H1 (cell line): ENCODE data around the gene DAPK3. TPM values are rescaled to one million over a fixed set of nuclear protein-coding genes. Genes with fewer than 3 reads are reported as not detected.
A peak's percentile ranks its signal among the peaks of the same experiment; 100 is the strongest.

Experiments used
- CTCF ChIA-PET: fragments of 300-600 bp; sonication (Branson Sonifier 250); formaldehyde crosslinking; loops from one replicate; lab custom pipeline; 2021; ENCODE audit not compliant: partially characterized antibody; lab: Charles Lee
- POLR2A ChIA-PET: fragments of 300-600 bp; sonication (Branson Sonifier 250); formaldehyde crosslinking; loops from one replicate; lab custom pipeline; 2021; ENCODE audit warnings: inconsistent platforms; ENCODE audit not compliant: partially characterized antibody; lab: Charles Lee
- DNase-seq, 2 experiments: peaks; one replicate each; pipeline versions ENCODE4 v3.0.0 to v3.0.0-alpha.2; 2010 to 2022; ENCODE audit warnings: low spot score in 2 of 2, low read depth in 1 of 2, mixed read lengths in 1 of 2
- FAIRE-seq: peaks from 2 replicates; lab custom pipeline; 2011; peaks lifted over from hg19 to GRCh38; lab: Jason Lieb, UNC
- H2AFZ ChIP-seq: 2 replicates; pipeline ENCODE4 v1.8.1; 2012; ENCODE audit warnings: low read length, inconsistent platforms
- H2AK5ac ChIP-seq: 2 replicates; pipeline ENCODE4 v1.6.1; 2013; ENCODE audit warnings: low read depth, low read length
- H2BK120ac ChIP-seq: replicated peaks from 2 replicates; pipeline ENCODE3; 2013; ENCODE audit warnings: low read depth, low read length, inconsistent platforms
- H2BK12ac ChIP-seq: 2 replicates; pipeline ENCODE4 v1.6.1; 2013; ENCODE audit warnings: low read depth, low read length
- H2BK15ac ChIP-seq: 2 replicates; pipeline ENCODE4 v1.6.1; 2013; ENCODE audit warnings: low read length
- H2BK20ac ChIP-seq: 2 replicates; pipeline ENCODE4 v1.6.1; 2013; ENCODE audit warnings: low read length
- H2BK5ac ChIP-seq: 2 replicates; pipeline ENCODE4 v1.6.1; 2013; ENCODE audit warnings: low read depth, low read length
- H3K14ac ChIP-seq: 2 replicates; pipeline ENCODE4 v1.6.1; 2013; ENCODE audit warnings: inconsistent platforms; ENCODE audit not compliant: insufficient read length
- H3K18ac ChIP-seq: 2 replicates; pipeline ENCODE4 v1.6.1; 2013; ENCODE audit warnings: low read length; ENCODE audit errors: extremely low read depth
- H3K23ac ChIP-seq: 2 replicates; pipeline ENCODE4 v1.6.1; 2013; ENCODE audit warnings: inconsistent platforms; ENCODE audit not compliant: insufficient read length
- H3K23me2 ChIP-seq: 2 replicates; pipeline ENCODE4 v1.6.1; 2013; ENCODE audit warnings: low read depth, low read length
- H3K27ac ChIP-seq: 2 replicates; pipeline ENCODE4 v1.6.1; 2011; ENCODE audit warnings: low read depth, low read length, inconsistent platforms
- H3K27me3 ChIP-seq, 4 experiments: replicated peaks in 1 of 4; 1 replicate in 1 of 4; 2 replicates in 3 of 4; pipeline versions ENCODE4 v1.6.1 to v1.8.1; 2011 to 2013; ENCODE audit warnings: low read length in 3 of 4, mild to moderate bottlenecking in 3 of 4, inconsistent platforms in 2 of 4, mixed read lengths in 2 of 4, moderate library complexity in 1 of 4; ENCODE audit not compliant: control insufficient read depth in 3 of 4, insufficient read depth in 3 of 4; ENCODE audit errors: extremely low read depth in 1 of 4
- H3K36me3 ChIP-seq, 4 experiments: 2 replicates each; pipeline versions ENCODE4 v1.6.1 to v1.8.1; 2011 to 2013; ENCODE audit warnings: mild to moderate bottlenecking in 4 of 4, low read length in 3 of 4, moderate library complexity in 2 of 4, control low read depth in 1 of 4, inconsistent platforms in 1 of 4; ENCODE audit not compliant: insufficient read depth in 4 of 4, control insufficient read depth in 2 of 4
- H3K4ac ChIP-seq: replicated peaks from 2 replicates; pipeline ENCODE3; 2013; ENCODE audit warnings: low read length, low read depth, mixed read lengths, inconsistent platforms; ENCODE audit not compliant: insufficient read length
- H3K4me1 ChIP-seq, 4 experiments: replicated peaks in 1 of 4; 1 replicate in 1 of 4; 2 replicates in 3 of 4; pipeline versions ENCODE4 v1.6.1 to v1.8.1; 2011 to 2013; ENCODE audit warnings: low read length in 3 of 4, inconsistent platforms in 2 of 4, mixed read lengths in 1 of 4; ENCODE audit not compliant: insufficient read depth in 4 of 4, control insufficient read depth in 3 of 4
- H3K4me2 ChIP-seq, 2 experiments: 2 replicates each; pipeline versions ENCODE4 v1.6.1 to v1.8.1; 2011 to 2013; ENCODE audit warnings: low read depth in 2 of 2, low read length in 2 of 2, control low read depth in 1 of 2, inconsistent platforms in 1 of 2, mild to moderate bottlenecking in 1 of 2; ENCODE audit not compliant: insufficient read depth in 1 of 2
- H3K4me3 ChIP-seq, 4 experiments: fragments of 200-600, 300-600 bp in 1 of 4; sonication (generic), shearing (Covaris generic), sonication (Bioruptor Twin) in 1 of 4; 2 replicates each; pipeline versions ENCODE4 v1.5.1 to v1.8.1; 2011 to 2016; ENCODE audit warnings: low read length in 4 of 4, low read depth in 3 of 4, control low read depth in 2 of 4, inconsistent platforms in 2 of 4, mild to moderate bottlenecking in 2 of 4, mixed read lengths in 1 of 4, moderate library complexity in 1 of 4; ENCODE audit not compliant: insufficient read depth in 2 of 4; ENCODE audit errors: extremely low read depth in 1 of 4
- H3K56ac ChIP-seq: replicated peaks from 2 replicates; pipeline ENCODE3; 2013; ENCODE audit warnings: low read depth, mild to moderate bottlenecking, mixed read lengths, low read length, inconsistent platforms; ENCODE audit not compliant: insufficient read length
- H3K79me1 ChIP-seq: 2 replicates; pipeline ENCODE4 v1.6.1; 2013; ENCODE audit warnings: low read depth, low read length, control low read depth
- H3K79me2 ChIP-seq, 2 experiments: 2 replicates each; pipeline versions ENCODE4 v1.6.1 to v1.8.1; 2012 to 2013; ENCODE audit warnings: low read length in 2 of 2, mild to moderate bottlenecking in 2 of 2, inconsistent platforms in 1 of 2; ENCODE audit not compliant: insufficient read depth in 2 of 2, control insufficient read depth in 1 of 2
- H3K9ac ChIP-seq, 4 experiments: replicated peaks in 1 of 4; 1 replicate in 1 of 4; 2 replicates in 3 of 4; pipeline versions ENCODE4 v1.6.1 to v1.8.1; 2011 to 2013; ENCODE audit warnings: low read depth in 3 of 4, low read length in 3 of 4, control low read depth in 2 of 4, mild to moderate bottlenecking in 2 of 4, moderate library complexity in 2 of 4, inconsistent platforms in 1 of 4; ENCODE audit errors: extremely low read depth in 1 of 4
- H3K9me3 ChIP-seq, 2 experiments: 2 replicates each; pipeline versions ENCODE4 v1.6.1 to v1.8.1; 2012 to 2013; ENCODE audit warnings: mild to moderate bottlenecking in 2 of 2, moderate library complexity in 2 of 2, control low read depth in 1 of 2, inconsistent platforms in 1 of 2, low read depth in 1 of 2, low read length in 1 of 2, mixed read lengths in 1 of 2; ENCODE audit not compliant: insufficient read depth in 2 of 2
- H4K20me1 ChIP-seq, 2 experiments: replicated peaks in 1 of 2; 2 replicates each; pipeline versions ENCODE3 to v1.8.1; 2011 to 2013; ENCODE audit warnings: inconsistent platforms in 2 of 2, low read length in 2 of 2, mild to moderate bottlenecking in 1 of 2; ENCODE audit not compliant: insufficient read depth in 2 of 2, control insufficient read depth in 1 of 2
- H4K5ac ChIP-seq: 2 replicates; pipeline ENCODE4 v1.6.1; 2013; ENCODE audit warnings: low read length, low read depth, mixed read lengths, inconsistent platforms; ENCODE audit not compliant: insufficient read length
- H4K8ac ChIP-seq: 2 replicates; pipeline ENCODE4 v1.8.0; 2013; ENCODE audit warnings: mild to moderate bottlenecking, moderate library complexity, low read length, inconsistent platforms; ENCODE audit not compliant: insufficient read depth; ENCODE audit errors: extremely low read depth
- H4K91ac ChIP-seq: replicated peaks from 2 replicates; pipeline ENCODE3; 2013; ENCODE audit warnings: low read length, mixed read lengths, inconsistent platforms; ENCODE audit not compliant: insufficient read length
- CHD2 ChIP-seq: IDR thresholded peaks from 2 replicates; pipeline ENCODE4 v1.6.1; 2012; ENCODE audit warnings: low read length, improper control_type of control experiment
- CREB1 ChIP-seq: IDR thresholded peaks from 2 replicates; pipeline ENCODE4 v1.6.1; 2012; ENCODE audit warnings: inconsistent platforms
- NRF1 ChIP-seq: IDR thresholded peaks from 2 replicates; pipeline ENCODE4 v1.6.1; 2011; ENCODE audit warnings: mild to moderate bottlenecking, low read depth, low read length, improper control_type of control experiment
- RAD21 ChIP-seq, 2 experiments: IDR thresholded peaks in 1 of 2; conservative IDR thresholded peaks in 1 of 2; 2 replicates each; pipeline ENCODE4 v1.6.1; 2011; ENCODE audit warnings: low read depth in 2 of 2, low read length in 2 of 2, improper control_type of control experiment in 1 of 2, inconsistent platforms in 1 of 2, mild to moderate bottlenecking in 1 of 2, moderate library complexity in 1 of 2
- SAP30 ChIP-seq: fragments of 300-600 bp; sonication (generic); IDR thresholded peaks from 2 replicates; pipeline ENCODE4 v1.7.1; 2012; ENCODE audit warnings: low read length, moderate library complexity, mild to moderate bottlenecking, inconsistent platforms; ENCODE audit not compliant: insufficient read depth, insufficient replicate concordance
- SIN3A ChIP-seq, 2 experiments: IDR thresholded peaks in 1 of 2; conservative IDR thresholded peaks in 1 of 2; 2 replicates each; pipeline ENCODE4 v1.6.1; 2011 to 2012; ENCODE audit warnings: low read length in 2 of 2, improper control_type of control experiment in 1 of 2, low read depth in 1 of 2, mild to moderate bottlenecking in 1 of 2
- TCF12 ChIP-seq: IDR thresholded peaks from 2 replicates; pipeline ENCODE4 v1.6.1; 2011; ENCODE audit warnings: low read depth, mild to moderate bottlenecking, low read length
- WGBS, 2 experiments: shearing (Covaris generic) in 1 of 2; methylation state at CpG; one replicate each; pipeline versions ENCODE4 v1.1.6 to v1.1.7; 2013 to 2015; ENCODE audit warnings: low lambda C conversion rate in 2 of 2, mixed read lengths in 2 of 2, inconsistent platforms in 1 of 2, low coverage in 1 of 2, missing lambda C conversion rate in 1 of 2; ENCODE audit not compliant: insufficient replicate concordance in 2 of 2, insufficient coverage in 1 of 2, insufficient read length in 1 of 2; ENCODE audit errors: extremely low coverage in 1 of 2, missing lambda C conversion rate in 1 of 2; 5-methylcytosine and 5-hydroxymethylcytosine counted together
- polyA plus RNA-seq, 7 experiments: library from polyadenylated mRNA; depleted of rRNA in 3 of 7; stranded (reverse) in 5 of 7; unstranded in 2 of 7; fragments of >200 nt in 5 of 7; fragments of 200-250 nt in 2 of 7; gene quantifications; 1 replicate in 5 of 7; 2 replicates in 1 of 7; 4 replicates in 1 of 7; pipeline versions ENCODE4 v1.2.1 to v1.2.3, GENCODE V29; 2011 to 2013; ENCODE audit warnings: missing spikeins in 2 of 7, mixed read lengths in 2 of 7
- total RNA-seq: library from RNA; stranded (reverse); fragmentation: NEBNext Ultra II Directional; extraction: Animal tissue kit (Norgen Biotek cat#: 25700); gene quantifications from 2 replicates; pipeline ENCODE4 v1.2.1, GENCODE V29; 2021
- TF ChIP-seq, protein P1 (sequence below): IDR thresholded peaks from 2 replicates; pipeline ENCODE4 v1.6.1; 2011; ENCODE audit warnings: low read length, improper control_type of control experiment

The DAPK3 gene
- total and polyA plus RNA-seq, 2 of the 8 experiments (the other 6 are each of a cell fraction or from before 2014, with no cell fraction given): 53.2 to 78.1 TPM

DNA sequence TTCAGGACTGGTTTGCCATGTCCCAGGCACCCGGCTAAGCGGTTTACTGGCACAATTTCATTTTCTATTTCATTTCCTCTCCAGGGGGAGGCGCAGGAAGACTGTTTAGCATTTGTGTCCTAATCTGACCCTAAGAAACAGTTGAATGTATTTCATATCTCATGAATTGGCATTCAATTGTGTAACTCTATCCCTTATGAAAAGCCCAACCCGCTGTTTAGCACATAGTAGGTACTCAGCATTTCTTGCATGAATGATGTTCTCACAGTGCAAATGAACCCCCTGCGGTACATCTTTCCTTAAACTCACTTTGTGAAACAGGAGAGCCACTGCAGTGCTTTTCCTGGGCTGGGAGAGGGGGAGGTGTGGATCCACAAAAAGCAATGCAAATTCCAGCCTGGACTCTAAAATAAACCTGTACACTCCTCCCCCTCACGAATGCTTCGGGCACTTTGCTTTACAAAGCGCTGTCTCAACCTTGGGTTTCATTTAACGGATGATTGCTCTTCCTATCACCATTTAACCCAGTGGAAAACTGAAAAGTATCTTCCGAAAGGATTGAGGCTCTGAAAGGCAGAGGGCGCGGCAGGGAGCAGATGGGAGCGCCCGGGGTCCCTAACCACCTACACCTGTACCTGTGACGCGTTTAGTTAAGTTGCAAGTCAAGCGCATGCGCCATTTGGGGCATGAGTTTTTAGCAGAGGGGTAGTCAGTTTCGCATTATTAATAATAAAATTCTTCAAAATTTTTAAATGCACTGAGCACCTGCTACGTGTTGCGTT is 15.6 kb upstream of the DAPK3 start:
- Histone ChIP-seq H4K8ac (no peak overlapping the region), H3K79me1 (peaks cover 11% of the 10 kb centered on the region), H3K4me1 (peaks cover 2 to 16% (median 10%) of the 10 kb centered on the region in 4 experiments), H3K4ac (no peak overlapping the region), H2AK5ac (no peak overlapping the region), H4K91ac (no peak overlapping the region), H3K14ac (no peak overlapping the region), H2BK120ac (peak overlapping the region; percentile 38), H3K27ac (no peak overlapping the region), H2BK20ac (no peak overlapping the region), H3K36me3 (peaks cover 26 to 32% (median 28%) of the 10 kb centered on the region in 4 experiments), H2AFZ (no peak overlapping the region), H3K79me2 (peaks cover 19 to 39% of the 10 kb centered on the region in 2 experiments), H3K56ac (no peak overlapping the region), H2BK12ac (no peak overlapping the region), H3K23ac (no peak overlapping the region), H2BK15ac (no peak overlapping the region), H4K5ac (peak overlapping the region; percentile 9), H3K23me2 (peaks cover 8% of the 10 kb centered on the region), H3K9me3 (no peaks in the 10 kb centered on the region), H2BK5ac (no peak overlapping the region), H4K20me1 (peaks cover 35% of the 10 kb centered on the region in 2 experiments), H3K4me2 (peak overlapping the region; percentile 77 to 97), H3K4me3 (peak overlapping the region; percentile 26 to 99 (median 88); a peak in 6 of 8 replicates), H3K18ac (no peak overlapping the region; the same call in 1 of the 2 replicates), H3K9ac (no peak overlapping the region), H3K27me3 (no peaks in the 10 kb centered on the region)
- FAIRE-seq: no peak
- 9% methylated on average over 21 of the region's 21 CpGs; no CpG with 5 or more reads in 1 of the 2 experiments for WGBS, 2 experiments
- ChIA-PET CTCF (interaction anchor here (1.2 to 1.6 kb wide), 3 partner anchors 17 to 155 kb away, joined by 3 to 8 read pairs (median 4); no protein-coding TSS in a partner anchor), POLR2A (interaction anchor here (0.9 to 12.0 kb wide), 23 partner anchors 8 to 1509 kb away, joined by 3 to 870 read pairs (median 7); partner anchors contain the start of genes APBA3, DAPK3, MRPL54 and PIAS4)
- no peak for DNase-seq
- TF ChIP-seq NRF1: peak; percentile 54
- no peak for TF ChIP-seq SAP30
- TF ChIP-seq CHD2: no peak
- TF ChIP-seq CREB1: 0 out of 2 replicates have a peak, but pooled peaks have one; percentile 2
- no peak for TF ChIP-seq SIN3A (conservative IDR thresholded peaks at IDR 0.05 in 1 of 2, IDR thresholded peaks at IDR 0.05 in 1 of 2; ENCODE audit: low read depth in 1 of 2, low read length in 2 of 2)
- peak in 1 of 2 experiments; percentile 32; a peak in 2 of 4 replicates for TF ChIP-seq RAD21 (IDR thresholded peaks at IDR 0.05 in 1 of 2, conservative IDR thresholded peaks at IDR 0.05 in 1 of 2; ENCODE audit: low read depth in 2 of 2, low read length in 2 of 2)
- TF ChIP-seq, protein P1, sequence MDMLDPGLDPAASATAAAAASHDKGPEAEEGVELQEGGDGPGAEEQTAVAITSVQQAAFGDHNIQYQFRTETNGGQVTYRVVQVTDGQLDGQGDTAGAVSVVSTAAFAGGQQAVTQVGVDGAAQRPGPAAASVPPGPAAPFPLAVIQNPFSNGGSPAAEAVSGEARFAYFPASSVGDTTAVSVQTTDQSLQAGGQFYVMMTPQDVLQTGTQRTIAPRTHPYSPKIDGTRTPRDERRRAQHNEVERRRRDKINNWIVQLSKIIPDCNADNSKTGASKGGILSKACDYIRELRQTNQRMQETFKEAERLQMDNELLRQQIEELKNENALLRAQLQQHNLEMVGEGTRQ: no peak
- peak; percentile 94; the same call in 1 of the 2 replicates for TF ChIP-seq TCF12
